AG10803 (cell line): ENCODE results near the gene FAXDC2.

Experiments
- DNase-seq: peaks from one replicate; pipeline ENCODE4 v3.0.0; 2010; ENCODE audit warnings: low read depth
- H3K4me3 ChIP-seq: 2 replicates; pipeline ENCODE4 v1.5.1; 2011; ENCODE audit warnings: mild to moderate bottlenecking, low read length, control low read depth
- TF ChIP-seq, protein P1 (sequence below): conservative IDR thresholded peaks from 2 replicates; pipeline ENCODE4 v1.5.1; 2011; ENCODE audit warnings: mild to moderate bottlenecking, low read length, control low read depth, inconsistent platforms

FAXDC2 gene

DNA sequence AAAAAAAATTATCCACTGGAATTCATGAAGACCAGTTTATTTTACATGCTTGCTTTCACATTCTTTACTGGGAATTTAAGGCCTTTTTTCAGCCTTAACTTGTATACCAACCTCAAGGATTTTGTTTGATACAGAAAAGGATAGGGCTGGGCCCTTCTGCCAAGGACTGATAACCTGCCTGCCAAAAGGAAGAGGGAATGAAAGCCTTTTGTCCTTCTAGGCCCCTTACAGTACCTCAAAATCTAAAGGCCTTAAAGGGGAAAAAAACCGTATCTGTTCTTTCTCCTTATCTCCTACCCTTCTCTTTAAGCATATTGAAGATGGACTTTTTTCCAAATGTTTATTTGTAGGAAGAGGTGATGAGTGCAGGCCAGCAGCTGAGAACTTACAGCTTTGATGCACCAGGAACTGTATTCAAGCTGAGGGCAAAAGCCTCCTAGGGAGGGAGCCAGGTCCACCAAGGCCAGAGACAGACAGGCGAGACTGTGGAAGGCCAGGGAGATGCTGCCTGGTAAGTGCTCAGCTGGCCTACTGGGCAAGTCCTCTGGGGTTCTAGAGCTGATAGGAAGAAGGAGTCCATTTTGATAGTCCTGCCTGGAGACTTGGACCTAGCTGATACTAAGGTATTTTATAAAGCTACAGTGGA lies 31.8 kb downstream of the FAXDC2 start:
- DNase-seq, result no peak
- H3K4me3 ChIP-seq, result no peak overlapping the region
- TF ChIP-seq, protein P1, sequence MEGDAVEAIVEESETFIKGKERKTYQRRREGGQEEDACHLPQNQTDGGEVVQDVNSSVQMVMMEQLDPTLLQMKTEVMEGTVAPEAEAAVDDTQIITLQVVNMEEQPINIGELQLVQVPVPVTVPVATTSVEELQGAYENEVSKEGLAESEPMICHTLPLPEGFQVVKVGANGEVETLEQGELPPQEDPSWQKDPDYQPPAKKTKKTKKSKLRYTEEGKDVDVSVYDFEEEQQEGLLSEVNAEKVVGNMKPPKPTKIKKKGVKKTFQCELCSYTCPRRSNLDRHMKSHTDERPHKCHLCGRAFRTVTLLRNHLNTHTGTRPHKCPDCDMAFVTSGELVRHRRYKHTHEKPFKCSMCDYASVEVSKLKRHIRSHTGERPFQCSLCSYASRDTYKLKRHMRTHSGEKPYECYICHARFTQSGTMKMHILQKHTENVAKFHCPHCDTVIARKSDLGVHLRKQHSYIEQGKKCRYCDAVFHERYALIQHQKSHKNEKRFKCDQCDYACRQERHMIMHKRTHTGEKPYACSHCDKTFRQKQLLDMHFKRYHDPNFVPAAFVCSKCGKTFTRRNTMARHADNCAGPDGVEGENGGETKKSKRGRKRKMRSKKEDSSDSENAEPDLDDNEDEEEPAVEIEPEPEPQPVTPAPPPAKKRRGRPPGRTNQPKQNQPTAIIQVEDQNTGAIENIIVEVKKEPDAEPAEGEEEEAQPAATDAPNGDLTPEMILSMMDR, result no peak

- H3K4me3 ChIP-seq, result no peak overlapping the region
- DNase-seq, result no peak
- TF ChIP-seq, protein P1, result no peak
These were observed 32.6 kb downstream of the FAXDC2 start for GRCh38 chr5:154817815-154818214.

GRCh38 chr5:154816891-154817492 lies 33.4 kb downstream of the FAXDC2 start:
- no peak for DNase-seq
- TF ChIP-seq, protein P1, result no peak
- H3K4me3 ChIP-seq, result no peak overlapping the region

DNA sequence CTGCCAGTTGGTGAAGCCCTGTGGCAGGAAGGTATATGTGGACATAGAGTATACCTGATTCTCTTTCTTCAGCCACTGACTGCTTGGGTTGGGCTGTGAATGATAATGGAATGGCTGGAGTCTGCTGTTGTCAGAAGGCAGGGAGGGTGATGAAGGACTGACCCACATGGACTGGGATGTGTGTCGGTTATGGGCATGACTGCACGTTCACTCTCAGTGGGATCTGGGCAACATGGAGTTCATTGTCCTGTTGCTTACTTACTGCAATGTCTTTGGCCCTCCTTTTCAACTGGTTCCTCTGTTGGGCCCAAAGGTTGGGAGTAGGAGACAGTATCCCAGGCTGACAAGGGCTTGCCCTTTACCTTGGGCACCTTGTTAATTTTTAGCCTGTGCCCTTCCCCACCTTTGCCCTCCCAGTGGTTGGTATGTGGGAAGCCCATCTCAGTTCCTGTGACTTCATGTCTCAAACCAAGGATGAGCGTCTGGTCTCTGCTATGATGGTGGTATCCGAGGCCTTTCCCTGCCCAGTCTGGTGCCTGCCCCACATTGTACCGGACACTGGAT lies 34.6 kb downstream of the FAXDC2 start:
- H3K4me3 ChIP-seq, result no peak overlapping the region
- DNase-seq, result no peak
- TF ChIP-seq, protein P1, result no peak

DNA sequence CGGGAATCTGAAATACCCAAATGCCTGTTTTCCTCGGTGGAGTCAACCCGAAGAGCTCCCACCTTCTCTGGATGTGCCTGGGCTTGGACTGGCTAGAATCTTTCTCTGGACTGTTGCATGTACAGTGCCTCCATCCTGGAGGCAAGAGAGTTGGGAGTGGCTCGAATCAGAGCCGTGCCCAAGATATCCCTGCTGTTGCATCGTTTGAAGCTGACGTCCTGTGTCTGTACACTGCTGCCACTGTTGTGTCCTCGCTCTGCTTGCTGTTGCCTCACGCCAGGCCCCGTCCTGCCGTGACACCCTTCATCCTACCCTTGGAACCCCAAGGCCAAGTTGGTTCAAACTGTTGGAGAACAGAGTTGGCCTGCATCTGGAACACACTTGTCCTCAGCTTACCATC lies 35.4 kb downstream of the FAXDC2 start:
- TF ChIP-seq, protein P1, result no peak
- no peak for DNase-seq
- H3K4me3 ChIP-seq, result no peak overlapping the region

- no peak for DNase-seq
- TF ChIP-seq, protein P1, result no peak
- H3K4me3 ChIP-seq, result no peak overlapping the region
These were observed 36.7 kb downstream of the FAXDC2 start for GRCh38 chr5:154813736-154814135.

DNA sequence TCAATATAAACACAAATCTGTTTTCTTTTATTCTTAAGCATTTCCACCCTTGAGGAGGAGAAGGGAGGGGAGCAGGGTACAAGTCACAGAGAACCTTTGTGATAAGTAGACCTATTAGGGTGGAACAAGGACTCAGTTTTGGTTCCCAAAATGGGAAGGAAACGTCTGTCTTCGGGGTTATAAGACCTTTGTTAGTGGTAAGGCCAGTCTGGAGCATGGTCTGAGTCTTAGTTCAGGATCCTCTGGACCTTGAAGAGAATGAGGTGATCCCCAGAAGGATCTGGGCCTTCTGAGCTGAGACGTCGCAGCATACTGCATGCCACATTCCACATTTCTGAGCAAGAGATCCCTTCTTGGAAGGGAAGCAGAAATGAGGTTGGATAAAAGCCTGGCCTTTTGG lies 37.2 kb downstream of the FAXDC2 start:
- TF ChIP-seq, protein P1, result no peak
- no peak for DNase-seq
- no peak overlapping the region for H3K4me3 ChIP-seq
